Measurements from ENCODE around the gene P4HA3. TPM values are rescaled to one million over a fixed set of nuclear protein-coding genes. Genes with fewer than 3 reads are reported as not detected.

P4HA3 gene
- total RNA-seq, 1 experiment from 2014 or later, result 0.91 TPM

GRCh38 chr11:74284466-74284865, 27.0 kb downstream of the P4HA3 start (continued):
- TF ChIP-seq EZH2 (IDR thresholded peaks at IDR 0.05) (no peak), FOSL1 (IDR thresholded peaks at IDR 0.05; ENCODE audit: low read depth) (no peak), CTCF (IDR thresholded peaks at IDR 0.05 in 2 of 3, conservative IDR thresholded peaks at IDR 0.05 in 1 of 3; ENCODE audit: borderline replicate concordance in 1 of 3, insufficient read depth in 1 of 3, low read depth in 2 of 3, low read length in 2 of 3) (no peak)

- no peaks in the 10 kb centered on the region for H3K36me3 ChIP-seq (ENCODE audit: control insufficient read depth in 1 of 2, insufficient read depth in 2 of 2, low read length in 2 of 2)
- H3K27ac ChIP-seq (ENCODE audit: low read depth, low read length), result no peak overlapping the region
- BruUV-seq (replicated peaks), result no TSS peak
- H3K9ac ChIP-seq (ENCODE audit: low read length), result no peak overlapping the region
- ATAC-seq (no peak), DNase-seq (ENCODE audit: low read depth, low spot score) (no peak)
- CTCF ChIA-PET, result no interaction called here
- no peaks in the 10 kb centered on the region for H3K9me2 ChIP-seq (ENCODE audit: insufficient read depth)
- no peaks in the 10 kb centered on the region for H3K9me3 ChIP-seq (ENCODE audit: control insufficient read depth in 1 of 2, insufficient read depth in 1 of 2, low read depth in 1 of 2, low read length in 2 of 2)
- no peak overlapping the region for H3K4me3 ChIP-seq (replicated peaks in 1 of 2; ENCODE audit: low read depth in 1 of 2, low read length in 2 of 2)
- no peak overlapping the region for H2AFZ ChIP-seq (ENCODE audit: low read depth, low read length, poor library complexity, severe bottlenecking)
- RAD21 ChIA-PET (ENCODE audit: low non-redundant PET in 1 of 2, low total read pairs in 2 of 2, uncharacterized antibody in 2 of 2, unreplicated experiment in 2 of 2), result no interaction called here
- H3K4me1 ChIP-seq (ENCODE audit: control insufficient read depth in 1 of 2, insufficient read depth in 2 of 2, low read length in 2 of 2), result peaks cover 0 to 12% of the 10 kb centered on the region in 2 experiments; a peak in 2 of 4 replicates
- no peak for TF ChIP-seq ZFX (IDR thresholded peaks at IDR 0.05)
- TF ChIP-seq CEBPB (IDR thresholded peaks at IDR 0.05; ENCODE audit: low read depth), result no peak
- TF ChIP-seq RAD21 (IDR thresholded peaks at IDR 0.05; ENCODE audit: low read depth), result no peak
- no peak for TF ChIP-seq EGR1 (IDR thresholded peaks at IDR 0.05; ENCODE audit: low read depth)
- TF ChIP-seq POLR2AphosphoS5 (IDR thresholded peaks at IDR 0.05; ENCODE audit: low read depth, low read length), result no peak
- no peak for TF ChIP-seq ZNF274 (IDR thresholded peaks at IDR 0.05; ENCODE audit: low read depth, low read length)
- TF ChIP-seq POLR2A (IDR thresholded peaks at IDR 0.05; ENCODE audit: borderline replicate concordance, extremely low read depth, insufficient read depth, insufficient read length), result no peak
- TF ChIP-seq EZH2phosphoT487 (IDR thresholded peaks at IDR 0.05; ENCODE audit: borderline replicate concordance), result no peak
- TF ChIP-seq CBX3 (IDR thresholded peaks at IDR 0.05; ENCODE audit: low read depth), result no peak
- no peak for TF ChIP-seq JUND (IDR thresholded peaks at IDR 0.05)
- no peak for TF ChIP-seq MAX (IDR thresholded peaks at IDR 0.05)
- no peak for TF ChIP-seq YY1 (IDR thresholded peaks at IDR 0.05; ENCODE audit: extremely low read depth, insufficient replicate concordance, low read depth, low read length)
- intact Hi-C loops (cut with micrococcal nuclease), result no loop called here
- no peak overlapping the region for H3K4me2 ChIP-seq (ENCODE audit: low read length)
- H3K27me3 ChIP-seq (ENCODE audit: insufficient read depth, low read length), result no peaks in the 10 kb centered on the region
- no peaks in the 10 kb centered on the region for H3K79me2 ChIP-seq (ENCODE audit: insufficient read depth, low read length)
- POLR2A ChIA-PET, result no interaction called here
- no peaks in the 10 kb centered on the region for H4K20me1 ChIP-seq (ENCODE audit: insufficient read depth)
Observed at GRCh38 chr11:74283580-74284180, 27.8 kb downstream of the P4HA3 start.
